NCI-H146 (cell line): ENCODE data around the gene DNAH2.

ENCODE experiments used
- DNase-seq: peaks from one replicate; lab custom pipeline; 2025; lab: John Stamatoyannopoulos, UW

The DNAH2 gene, protein sequence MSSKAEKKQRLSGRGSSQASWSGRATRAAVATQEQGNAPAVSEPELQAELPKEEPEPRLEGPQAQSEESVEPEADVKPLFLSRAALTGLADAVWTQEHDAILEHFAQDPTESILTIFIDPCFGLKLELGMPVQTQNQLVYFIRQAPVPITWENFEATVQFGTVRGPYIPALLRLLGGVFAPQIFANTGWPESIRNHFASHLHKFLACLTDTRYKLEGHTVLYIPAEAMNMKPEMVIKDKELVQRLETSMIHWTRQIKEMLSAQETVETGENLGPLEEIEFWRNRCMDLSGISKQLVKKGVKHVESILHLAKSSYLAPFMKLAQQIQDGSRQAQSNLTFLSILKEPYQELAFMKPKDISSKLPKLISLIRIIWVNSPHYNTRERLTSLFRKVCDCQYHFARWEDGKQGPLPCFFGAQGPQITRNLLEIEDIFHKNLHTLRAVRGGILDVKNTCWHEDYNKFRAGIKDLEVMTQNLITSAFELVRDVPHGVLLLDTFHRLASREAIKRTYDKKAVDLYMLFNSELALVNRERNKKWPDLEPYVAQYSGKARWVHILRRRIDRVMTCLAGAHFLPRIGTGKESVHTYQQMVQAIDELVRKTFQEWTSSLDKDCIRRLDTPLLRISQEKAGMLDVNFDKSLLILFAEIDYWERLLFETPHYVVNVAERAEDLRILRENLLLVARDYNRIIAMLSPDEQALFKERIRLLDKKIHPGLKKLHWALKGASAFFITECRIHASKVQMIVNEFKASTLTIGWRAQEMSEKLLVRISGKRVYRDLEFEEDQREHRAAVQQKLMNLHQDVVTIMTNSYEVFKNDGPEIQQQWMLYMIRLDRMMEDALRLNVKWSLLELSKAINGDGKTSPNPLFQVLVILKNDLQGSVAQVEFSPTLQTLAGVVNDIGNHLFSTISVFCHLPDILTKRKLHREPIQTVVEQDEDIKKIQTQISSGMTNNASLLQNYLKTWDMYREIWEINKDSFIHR (N-terminal part only)

DNA sequence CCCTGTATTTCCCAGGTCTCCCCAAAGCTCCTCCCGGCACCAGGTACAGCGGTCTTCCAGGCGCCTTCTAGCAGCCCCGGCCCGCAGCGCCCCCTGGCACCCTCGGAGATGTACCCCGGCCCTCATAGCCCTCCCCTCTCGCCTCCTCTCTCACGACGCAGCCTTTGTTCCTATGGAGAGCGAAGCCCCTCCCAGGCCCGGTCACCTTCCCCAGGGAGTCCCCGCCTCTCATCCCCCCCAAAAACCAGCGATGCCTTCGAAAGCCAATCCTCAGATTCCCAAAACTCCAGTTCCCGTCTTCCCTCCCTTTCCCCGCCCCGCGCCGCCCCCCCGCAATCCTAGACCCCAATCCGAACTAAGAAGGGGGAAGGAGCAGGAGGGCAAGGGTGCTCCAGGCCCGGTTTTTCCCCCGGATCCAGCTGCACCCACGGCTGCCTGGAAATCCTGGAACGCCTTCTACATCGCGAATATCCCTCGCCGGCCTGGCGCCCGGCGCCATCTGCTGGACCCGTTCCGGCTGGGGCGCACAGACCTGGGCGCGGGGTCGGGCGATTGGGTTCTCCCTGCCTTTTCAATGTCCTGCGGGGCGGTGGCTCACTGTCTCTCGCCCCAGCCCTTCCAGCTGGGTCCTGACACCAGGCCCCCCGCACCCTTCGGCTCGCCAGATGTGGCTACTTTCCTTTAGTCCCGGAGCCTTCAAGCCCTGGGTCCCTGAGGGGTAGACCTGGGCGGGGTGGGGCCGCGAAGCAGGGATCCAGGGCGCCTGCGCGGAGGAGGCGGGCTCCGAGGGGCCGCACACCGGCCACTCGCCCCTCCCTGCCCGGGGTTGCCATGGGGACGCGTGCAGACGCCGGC is at the start of gene DNAH2:
TSS of gene DNAH2 (plus strand) at position 844 of the 855 bp plus-strand sequence. CDS start 1,991 bp downstream, outside the sequence.
- DNase-seq, result peak; percentile 87

GRCh38 chr17:7668482-7668881 is 49.1 kb upstream of the DNAH2 start:
- DNase-seq, result no peak

DNA sequence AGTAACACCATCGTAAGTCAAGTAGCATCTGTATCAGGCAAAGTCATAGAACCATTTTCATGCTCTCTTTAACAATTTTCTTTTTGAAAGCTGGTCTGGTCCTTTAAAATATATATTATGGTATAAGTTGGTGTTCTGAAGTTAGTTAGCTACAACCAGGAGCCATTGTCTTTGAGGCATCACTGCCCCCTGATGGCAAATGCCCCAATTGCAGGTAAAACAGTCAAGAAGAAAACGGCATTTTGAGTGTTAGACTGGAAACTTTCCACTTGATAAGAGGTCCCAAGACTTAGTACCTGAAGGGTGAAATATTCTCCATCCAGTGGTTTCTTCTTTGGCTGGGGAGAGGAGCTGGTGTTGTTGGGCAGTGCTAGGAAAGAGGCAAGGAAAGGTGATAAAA is 44.3 kb upstream of the DNAH2 start:
- DNase-seq, result no peak

GRCh38 chr17:7674934-7675333 is 42.6 kb upstream of the DNAH2 start:
- DNase-seq, result no peak

GRCh38 chr17:7676533-7676932 is 41.0 kb upstream of the DNAH2 start:
- DNase-seq, result no peak

- DNase-seq, result no peak
Observed at GRCh38 chr17:7677388-7678067, 40.0 kb upstream of the DNAH2 start.

DNA sequence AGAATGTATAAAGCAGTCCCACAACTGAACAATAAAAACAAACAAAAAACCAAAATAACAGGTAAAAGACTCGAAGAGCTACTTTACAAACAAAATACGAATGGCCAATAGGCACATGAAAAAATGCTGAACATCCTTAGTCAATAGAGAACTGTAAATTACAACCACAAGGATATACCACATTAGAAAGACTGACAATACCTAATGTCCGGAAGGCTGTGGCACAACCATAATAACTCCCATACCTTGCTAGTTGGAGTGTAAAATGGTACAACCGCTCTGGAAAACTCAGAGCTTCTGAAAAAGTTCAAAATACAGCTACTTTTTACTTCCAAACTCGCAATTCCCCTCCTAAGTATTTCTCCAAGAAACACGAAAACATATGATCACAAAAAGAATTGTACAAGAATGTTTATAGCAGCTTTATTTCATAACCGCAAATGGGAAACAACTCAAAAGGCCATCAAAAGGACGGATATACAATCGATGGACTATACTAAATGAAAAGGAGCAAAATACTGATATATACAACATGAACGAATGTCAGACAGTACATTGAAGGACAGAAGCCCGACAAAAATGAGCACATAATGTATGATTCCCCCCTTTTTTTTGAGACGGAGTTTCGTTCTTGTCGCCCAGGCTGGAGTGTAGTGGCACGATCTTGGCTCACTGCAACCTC is 32.6 kb upstream of the DNAH2 start:
- no peak for DNase-seq

GRCh38 chr17:7685533-7686221 is 31.9 kb upstream of the DNAH2 start:
- DNase-seq, result peak; percentile 91

GRCh38 chr17:7686222-7687071 is 31.1 kb upstream of the DNAH2 start:
- peak; percentile 87 for DNase-seq

DNA sequence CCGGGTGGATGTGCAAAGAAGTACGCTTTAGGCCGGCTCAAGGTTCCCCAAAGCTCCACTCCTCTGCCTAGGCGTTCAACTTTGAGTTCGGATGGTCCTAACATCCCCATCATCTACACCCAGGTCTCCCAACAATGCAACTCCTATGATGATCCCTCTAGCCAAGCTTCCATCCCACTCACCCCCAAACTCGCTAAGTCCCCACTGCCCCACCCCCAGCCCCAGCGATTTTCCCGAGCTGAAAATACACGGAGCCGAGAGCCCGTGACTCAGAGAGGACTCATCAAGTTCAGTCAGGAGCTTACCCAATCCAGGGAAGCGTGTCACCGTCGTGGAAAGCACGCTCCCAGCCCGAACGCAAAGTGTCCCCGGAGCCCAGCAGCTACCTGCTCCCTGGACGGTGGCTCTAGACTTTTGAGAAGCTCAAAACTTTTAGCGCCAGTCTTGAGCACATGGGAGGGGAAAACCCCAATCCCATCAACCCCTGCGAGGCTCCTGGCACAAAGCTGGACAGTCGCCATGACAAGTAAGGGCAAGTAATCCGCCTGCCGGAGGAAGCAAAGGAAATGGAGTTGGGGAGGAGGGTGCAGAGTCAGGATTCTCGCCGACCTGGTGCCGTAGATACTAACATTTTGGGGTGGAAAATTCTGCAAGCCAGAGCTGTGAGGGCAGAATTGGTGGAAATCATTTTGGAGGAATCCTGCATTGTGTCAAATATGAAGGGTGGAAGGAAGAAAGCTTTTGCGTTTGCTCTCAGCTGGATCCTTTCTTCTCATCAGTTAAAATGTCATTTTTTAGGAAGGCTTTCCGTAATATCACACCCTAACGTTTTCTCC is 30.3 kb upstream of the DNAH2 start, which contains the start of gene TP53:
TSS of gene TP53 (minus strand) at position 419 of the 836 bp plus-strand sequence. CDS start 10,896 bp downstream, outside the sequence.
- peak; percentile 92 for DNase-seq

DNA sequence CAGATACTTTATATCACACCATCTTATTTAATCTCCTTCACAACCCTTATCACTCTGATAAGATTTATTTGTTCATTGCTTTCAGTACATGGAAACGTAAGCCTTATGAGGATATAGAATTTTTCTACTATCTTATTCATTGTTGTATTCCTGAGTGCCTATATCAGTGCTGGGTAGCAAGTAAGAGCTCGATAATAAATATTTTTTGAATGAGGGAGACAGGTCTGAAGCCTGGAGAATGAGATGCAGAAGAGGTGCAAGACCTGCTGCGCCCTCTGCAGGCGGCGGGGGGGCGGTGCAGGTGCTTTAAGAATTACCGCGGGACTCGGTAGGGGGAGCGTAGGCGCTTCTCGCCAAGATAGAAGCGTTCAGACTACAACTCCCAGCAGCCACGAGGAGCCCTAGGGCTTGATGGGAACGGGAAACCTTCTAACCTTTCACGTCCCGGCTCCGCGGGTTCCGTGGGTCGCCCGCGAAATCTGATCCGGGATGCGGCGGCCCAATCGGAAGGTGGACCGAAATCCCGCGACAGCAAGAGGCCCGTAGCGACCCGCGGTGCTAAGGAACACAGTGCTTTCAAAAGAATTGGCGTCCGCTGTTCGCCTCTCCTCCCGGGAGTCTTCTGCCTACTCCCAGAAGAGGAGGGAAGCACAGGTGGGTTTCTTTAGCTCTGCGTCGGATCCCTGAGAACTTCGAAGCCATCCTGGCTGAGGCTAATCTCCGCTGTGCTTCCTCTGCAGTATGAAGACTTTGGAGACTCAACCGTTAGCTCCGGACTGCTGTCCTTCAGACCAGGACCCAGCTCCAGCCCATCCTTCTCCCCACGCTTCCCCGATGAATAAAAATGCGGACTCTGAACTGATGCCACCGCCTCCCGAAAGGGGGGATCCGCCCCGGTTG is 29.4 kb upstream of the DNAH2 start, which contains the start of gene WRAP53:
TSS of gene WRAP53 (plus strand) at position 570 of the 900 bp plus-strand sequence. CDS start at position 742, 172 bp downstream.
- peak; percentile 96 for DNase-seq

GRCh38 chr17:7688808-7689316 is 28.7 kb upstream of the DNAH2 start:
- no peak for DNase-seq

- no peak for DNase-seq
Observed at GRCh38 chr17:7695586-7695985, 22.0 kb upstream of the DNAH2 start.

- DNase-seq, result no peak
Observed at GRCh38 chr17:7697828-7698588, 19.5 kb upstream of the DNAH2 start.

DNA sequence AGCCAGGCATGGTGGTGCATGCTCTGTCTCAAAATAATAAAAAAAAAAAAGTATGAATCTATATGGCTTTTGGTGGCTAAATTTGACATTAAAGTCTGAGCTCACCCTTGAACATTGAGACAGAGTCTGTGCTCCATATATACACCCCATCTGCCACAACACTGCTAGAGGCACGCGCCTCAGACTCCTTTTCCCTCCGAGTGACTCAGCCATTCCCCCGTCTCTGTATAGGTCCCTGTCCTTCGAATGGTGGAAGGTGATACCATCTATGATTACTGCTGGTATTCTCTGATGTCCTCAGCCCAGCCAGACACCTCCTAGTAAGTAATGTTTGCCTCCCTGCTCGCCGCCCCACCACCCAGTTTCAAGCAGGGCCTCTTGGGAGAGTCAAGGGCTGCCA is 17.0 kb upstream of the DNAH2 start:
- no peak for DNase-seq

DNA sequence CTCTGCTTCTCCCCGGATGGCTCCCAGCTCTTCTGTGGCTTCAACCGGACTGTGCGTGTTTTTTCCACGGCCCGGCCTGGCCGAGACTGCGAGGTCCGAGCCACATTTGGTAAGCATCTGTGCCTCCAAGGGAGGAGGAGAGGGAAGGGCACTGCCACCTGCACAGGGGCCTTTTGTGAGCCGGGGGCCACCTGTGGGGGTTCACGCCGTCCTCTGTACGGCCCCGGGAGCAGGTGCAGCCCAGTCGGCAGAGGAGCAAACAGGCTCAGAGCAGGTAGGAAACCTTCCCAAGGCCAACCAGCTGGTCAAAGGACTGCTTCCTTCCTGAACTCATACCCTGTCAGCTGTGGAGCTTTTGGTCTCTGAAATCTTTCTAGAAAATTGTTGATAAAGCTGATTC is 15.9 kb upstream of the DNAH2 start:
- DNase-seq, result no peak
